Stimulated activated CD4-positive, alpha-beta T cell treated with anti-CD3 and anti-CD28 coated beads, TNF-alpha, amount 100 ng/mL, for 1 hour (primary cell): ENCODE data around the gene DHRS9.
"Not testable (repeated sequence)": the region's sequence is repeated elsewhere in the genome, so short reads cannot be mapped to it uniquely, and the experiment has no call there.

Experiments
- DNase-seq, 3 donors: peaks; one replicate each; pipeline ENCODE4 v3.0.0-alpha.2; 2020; ENCODE audit warnings: low read depth in 3 of 3, low spot score in 1 of 3

DHRS9 gene

GRCh38 chr2:169069341-169069740 is at the start of gene DHRS9:
DHRS9 (plus strand) TSS chr2:169069563; CDS start chr2:169081582, 12,019 bp downstream.
- no peak for DNase-seq

DNA sequence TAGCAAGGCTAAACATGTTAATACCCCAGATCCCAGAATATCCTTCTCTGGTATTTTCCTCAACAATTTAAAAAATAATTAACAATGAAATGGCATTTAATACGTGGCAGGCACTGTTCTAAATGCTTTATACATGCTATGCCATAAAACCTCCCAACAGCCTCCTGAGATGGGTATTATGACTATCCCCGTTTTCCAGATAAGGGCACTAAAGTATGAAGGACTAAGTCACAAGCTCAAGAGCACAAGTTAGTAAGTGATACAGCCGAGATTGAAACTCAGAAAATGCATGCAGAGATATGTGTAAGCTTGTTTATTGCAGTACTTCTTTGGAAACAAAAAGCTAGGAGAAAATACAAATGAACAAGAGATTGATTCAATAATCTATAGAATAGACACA is 46.2 kb upstream of the DHRS9 start:
- no peak for DNase-seq

GRCh38 chr2:169026056-169026455 is 43.3 kb upstream of the DHRS9 start:
- no peak for DNase-seq

GRCh38 chr2:169027234-169027633 is 42.1 kb upstream of the DHRS9 start:
- DNase-seq, result no peak

- DNase-seq, result no peak
These were observed 40.0 kb upstream of the DHRS9 start for GRCh38 chr2:169029341-169029740.

DNA sequence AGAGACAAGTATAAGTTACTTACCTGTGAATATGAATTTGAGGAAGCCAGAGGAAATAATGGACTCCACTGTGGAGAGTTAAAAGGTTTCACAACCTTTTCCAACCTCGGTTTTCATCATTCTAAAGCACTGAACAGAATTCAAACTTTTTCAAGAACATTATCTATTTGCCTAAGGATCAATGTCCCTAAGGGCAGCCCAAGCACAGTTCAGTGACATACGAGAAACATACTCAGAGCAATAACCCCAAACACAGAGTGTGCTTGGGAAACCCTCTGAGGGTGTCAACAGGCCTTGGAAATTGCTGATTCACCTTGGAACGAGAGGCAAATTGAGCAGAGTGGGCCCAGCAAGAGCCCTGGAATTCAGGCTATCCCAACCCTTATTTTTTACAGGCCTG is 38.2 kb upstream of the DHRS9 start, which contains the start of gene ABCB11:
Gene ABCB11 (minus strand): TSS at position 123 of the 400 bp plus-strand sequence. CDS start 13,199 bp downstream, outside the sequence.
- no peak for DNase-seq

DNA sequence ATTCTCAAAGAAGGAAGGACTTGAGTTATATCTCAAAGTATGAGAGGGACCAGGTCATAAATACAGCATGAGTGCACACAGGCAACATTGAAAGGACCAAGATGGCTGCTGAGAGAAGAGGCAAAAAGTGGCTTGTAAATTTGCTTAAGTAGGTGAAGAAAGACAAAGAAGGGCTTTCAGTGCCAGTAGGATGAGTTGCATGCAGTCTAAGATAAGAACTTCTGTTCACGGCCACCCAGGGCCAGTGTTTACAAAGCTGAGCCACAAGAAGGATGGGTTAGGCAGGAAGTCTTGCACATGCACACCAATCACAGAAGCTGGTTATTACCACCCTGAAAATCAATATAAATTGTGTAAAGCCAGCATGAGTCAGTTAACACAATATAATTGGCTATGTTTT is 35.1 kb upstream of the DHRS9 start:
- no peak for DNase-seq

DNA sequence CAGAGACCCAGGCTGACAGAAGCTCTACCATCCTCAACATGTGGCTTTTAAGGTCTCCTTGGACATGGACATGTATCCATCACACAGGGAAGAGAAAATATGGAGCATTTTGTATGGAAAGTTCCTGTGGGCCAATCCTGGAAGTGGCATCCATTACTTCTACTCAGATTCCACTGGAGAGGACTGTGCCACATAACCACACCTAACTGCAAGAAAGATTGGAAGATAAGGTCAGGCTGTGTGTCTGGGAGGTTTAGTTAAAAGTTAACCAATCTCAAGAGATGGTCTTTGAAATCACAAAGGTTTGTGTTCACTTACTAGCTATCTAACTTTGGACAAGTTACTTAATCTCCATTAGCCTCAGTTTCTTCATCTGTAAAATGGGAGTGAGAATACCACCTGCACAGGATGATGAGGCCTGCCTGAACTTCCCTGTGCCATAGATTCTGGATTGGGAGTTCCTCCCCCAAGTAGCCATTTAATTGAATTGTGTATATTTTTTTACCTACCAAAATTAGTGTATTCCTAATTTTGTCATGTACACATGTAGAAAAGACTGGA is 34.3 kb upstream of the DHRS9 start:
- no peak for DNase-seq

DNA sequence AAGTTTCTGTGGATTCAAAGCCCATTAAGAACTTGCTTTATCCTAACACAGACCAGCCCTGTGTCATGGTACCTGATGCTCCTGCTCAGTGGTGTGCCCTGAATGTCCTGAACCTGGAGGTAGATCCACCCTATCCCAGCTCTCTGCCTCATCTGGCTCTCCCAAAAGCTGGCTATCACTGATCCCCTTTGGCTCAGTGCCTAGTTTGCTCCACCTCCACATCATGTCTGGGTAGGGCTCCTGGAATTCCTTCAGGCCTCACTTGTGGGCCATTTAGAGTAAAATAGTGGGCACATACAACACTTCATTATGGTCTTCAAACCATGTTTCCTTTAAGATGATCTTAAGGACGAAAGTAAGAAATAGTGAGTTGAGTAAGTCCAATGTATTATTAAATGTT is 33.5 kb upstream of the DHRS9 start:
- DNase-seq, result no peak

DNA sequence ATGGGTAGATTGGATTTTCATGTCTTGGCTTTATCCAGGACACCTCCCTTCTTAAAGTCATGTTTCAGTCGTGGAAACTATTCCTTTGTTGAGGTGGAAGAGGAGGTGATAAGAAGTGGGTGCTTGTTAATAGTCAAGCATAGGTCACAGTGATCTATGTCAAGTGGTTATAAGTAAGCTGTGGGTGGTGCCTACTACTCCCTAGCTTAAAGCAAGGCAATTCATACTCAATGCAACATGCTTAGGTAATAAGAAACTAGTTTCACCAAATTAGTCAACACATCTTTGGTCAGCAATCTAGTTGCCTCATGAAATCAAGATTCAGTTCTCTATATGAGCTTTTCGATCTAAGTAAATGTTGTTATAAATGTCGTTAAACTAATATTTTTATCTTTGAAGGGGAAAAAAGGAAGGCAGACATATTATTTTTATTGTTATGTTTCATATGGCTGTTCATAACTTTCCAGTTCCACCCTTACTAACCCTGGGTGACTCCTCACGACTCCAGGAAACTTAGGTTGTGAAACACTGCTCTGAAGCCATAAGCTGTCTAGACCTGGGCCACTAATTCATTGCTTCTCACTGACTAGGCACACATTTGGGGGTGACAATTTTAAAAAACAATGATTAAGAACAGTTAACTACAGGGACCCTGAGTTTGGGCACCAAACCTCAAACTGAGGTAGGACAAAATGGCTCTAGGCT is 32.5 kb upstream of the DHRS9 start:
- no peak for DNase-seq

GRCh38 chr2:169038338-169038757 is 31.0 kb upstream of the DHRS9 start:
- DNase-seq, result no peak

GRCh38 chr2:169039702-169040101 is 29.7 kb upstream of the DHRS9 start:
- no peak for DNase-seq

- no peak for DNase-seq
These were observed 27.8 kb upstream of the DHRS9 start for GRCh38 chr2:169041594-169041993.

DNA sequence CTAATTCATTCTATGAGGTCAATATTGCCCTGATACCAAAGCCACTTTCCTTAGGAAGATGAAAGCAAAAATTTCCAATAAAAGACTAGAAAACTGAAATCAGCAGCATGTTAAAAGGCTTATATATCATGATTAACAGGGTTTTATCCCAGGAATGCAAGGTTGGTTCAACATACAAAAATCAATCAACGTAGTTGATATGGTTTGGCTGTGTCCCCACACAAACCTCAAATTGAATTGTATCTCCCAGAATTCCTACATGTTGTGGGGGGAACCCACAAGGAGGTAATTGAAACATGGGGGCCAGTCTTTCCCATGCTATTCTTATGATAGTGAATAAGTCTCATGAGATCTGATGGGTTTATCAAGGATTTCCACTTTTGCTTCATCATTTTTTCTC is 26.5 kb upstream of the DHRS9 start:
- DNase-seq, result no peak

- no peak for DNase-seq
These were observed 22.8 kb upstream of the DHRS9 start for GRCh38 chr2:169046440-169047151.

DNA sequence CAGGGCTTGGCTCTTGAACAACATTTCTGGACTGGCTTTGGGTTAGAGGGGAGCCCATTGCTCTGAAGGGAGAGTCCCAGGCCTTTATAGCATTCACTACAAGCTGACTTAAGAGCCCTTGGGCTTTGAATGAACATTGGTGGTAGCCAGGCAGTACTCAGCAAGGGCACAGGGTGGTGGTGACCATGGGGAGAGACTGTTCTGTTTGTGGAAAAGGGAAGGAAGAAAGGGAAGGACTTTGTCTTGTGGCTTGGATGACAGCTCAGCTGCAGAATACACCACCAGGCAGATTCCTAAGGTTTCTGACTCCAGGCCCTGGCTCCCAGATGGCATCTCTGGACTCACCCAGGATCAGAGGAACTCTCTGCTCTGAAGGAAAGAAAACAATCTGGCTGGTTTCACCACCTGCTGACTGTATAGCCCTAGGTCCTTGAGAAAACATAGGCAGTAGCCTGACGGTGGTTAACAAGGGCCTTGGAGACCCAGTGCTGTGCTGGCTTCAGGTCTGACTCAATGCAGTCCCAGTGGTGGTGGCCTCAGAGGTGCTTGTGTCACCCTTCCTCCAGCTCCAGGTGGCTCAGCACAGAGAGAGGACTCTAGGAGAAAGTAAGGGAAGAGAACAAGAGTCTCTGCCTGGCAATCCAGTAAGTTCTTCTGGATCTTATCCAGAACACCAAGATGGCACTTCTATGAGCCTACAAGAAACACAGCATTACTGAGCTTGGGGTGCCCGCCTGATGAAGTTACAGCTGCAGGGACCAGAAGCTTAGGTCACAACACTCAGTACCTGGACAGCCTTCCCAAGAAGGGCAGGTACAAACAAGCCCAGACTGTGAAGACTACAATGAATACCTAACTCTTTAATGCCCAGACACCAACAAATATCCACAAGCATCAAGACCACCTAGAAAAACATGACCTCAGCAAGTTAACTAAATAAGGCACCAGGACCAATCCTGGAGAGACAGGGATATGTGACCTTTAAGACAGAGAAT is 21.8 kb upstream of the DHRS9 start:
- DNase-seq, result no peak

- DNase-seq, result no peak
These were observed 20.2 kb upstream of the DHRS9 start for GRCh38 chr2:169049142-169049541.

GRCh38 chr2:169050476-169051240 is 18.7 kb upstream of the DHRS9 start:
- DNase-seq, result no peak

- DNase-seq, result not testable (repeated sequence)
These were observed 14.8 kb upstream of the DHRS9 start for GRCh38 chr2:169054575-169054974.

GRCh38 chr2:169064199-169064598 is 5.2 kb upstream of the DHRS9 start:
- not testable (repeated sequence) for DNase-seq
